GM19467 (cell line): Measurements from ENCODE around the gene GPHA2.

Experiments used
- ATAC-seq: cut with Tn5 transposase; IDR thresholded peaks from one replicate; pipeline ENCODE4 v1.9.1; 2021; ENCODE audit warnings: mild to moderate bottlenecking, moderate library complexity; ENCODE audit not compliant: unreplicated experiment

The GPHA2 gene

DNA sequence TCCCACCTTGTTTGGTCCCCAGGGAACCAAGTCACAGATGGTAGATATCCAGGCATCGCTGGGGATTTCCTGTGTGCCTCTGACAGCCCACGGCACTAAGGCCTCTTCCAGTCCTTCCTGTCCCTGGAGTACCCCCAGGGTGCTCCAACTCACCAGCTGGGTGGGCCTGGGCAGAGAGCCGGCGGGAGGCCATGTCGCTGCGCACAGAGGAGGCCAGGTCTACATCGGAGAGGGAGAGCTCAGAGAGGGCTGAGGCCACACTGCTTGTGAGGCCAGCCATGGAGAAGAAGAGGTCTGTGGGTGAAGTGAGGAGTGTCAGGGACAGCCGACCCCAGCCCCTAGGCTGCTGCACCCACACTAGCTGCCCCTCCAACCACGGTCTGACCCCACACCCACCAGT lies 24.0 kb downstream of the GPHA2 start:
- ATAC-seq = no peak

GRCh38 chr11:64911142-64911541 lies 24.6 kb downstream of the GPHA2 start:
- ATAC-seq = no peak

GRCh38 chr11:64910451-64911093 lies 25.1 kb downstream of the GPHA2 start:
- no peak for ATAC-seq

DNA sequence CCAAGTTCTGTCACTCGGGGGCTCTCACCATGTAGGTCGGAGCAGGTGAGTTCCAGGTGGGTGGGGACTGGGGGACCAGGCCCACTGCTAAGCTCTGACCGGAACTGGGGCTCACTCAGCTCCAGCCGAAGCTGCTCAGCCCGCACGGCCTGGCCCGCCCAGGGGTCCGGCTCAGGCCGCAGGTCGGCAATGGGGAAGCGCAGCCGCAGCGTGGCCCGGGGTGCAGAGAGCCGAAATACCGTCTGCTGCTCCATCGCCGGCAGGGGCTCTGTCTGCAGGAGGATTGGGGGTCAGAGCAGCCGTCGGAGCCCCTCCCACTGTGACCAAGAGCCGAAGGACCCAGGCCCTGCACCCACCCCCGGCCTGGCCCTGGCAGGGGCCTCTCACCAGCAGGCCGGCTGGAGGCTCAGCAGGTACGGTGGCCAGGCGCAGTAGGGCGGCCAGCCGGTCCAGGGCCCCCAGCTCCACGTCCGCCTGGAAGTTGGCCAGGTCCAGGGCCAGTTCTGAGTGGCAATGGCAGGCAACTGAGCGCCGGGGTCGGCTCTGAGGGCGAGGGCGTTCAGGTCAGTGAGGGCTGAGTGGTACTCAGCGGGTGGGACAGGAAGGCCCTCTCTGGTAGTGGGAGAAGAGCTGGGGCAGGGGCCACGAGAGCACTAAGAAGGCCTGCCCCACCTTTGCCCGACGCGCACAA lies 25.9 kb downstream of the GPHA2 start:
- ATAC-seq = no peak

- ATAC-seq = no peak
Observed at GRCh38 chr11:64908766-64909165, 26.9 kb downstream of the GPHA2 start.

- ATAC-seq = no peak
Observed at GRCh38 chr11:64906314-64906635, 29.4 kb downstream of the GPHA2 start.

GRCh38 chr11:64905516-64906313 lies 30.0 kb downstream of the GPHA2 start:
- no peak for ATAC-seq

DNA sequence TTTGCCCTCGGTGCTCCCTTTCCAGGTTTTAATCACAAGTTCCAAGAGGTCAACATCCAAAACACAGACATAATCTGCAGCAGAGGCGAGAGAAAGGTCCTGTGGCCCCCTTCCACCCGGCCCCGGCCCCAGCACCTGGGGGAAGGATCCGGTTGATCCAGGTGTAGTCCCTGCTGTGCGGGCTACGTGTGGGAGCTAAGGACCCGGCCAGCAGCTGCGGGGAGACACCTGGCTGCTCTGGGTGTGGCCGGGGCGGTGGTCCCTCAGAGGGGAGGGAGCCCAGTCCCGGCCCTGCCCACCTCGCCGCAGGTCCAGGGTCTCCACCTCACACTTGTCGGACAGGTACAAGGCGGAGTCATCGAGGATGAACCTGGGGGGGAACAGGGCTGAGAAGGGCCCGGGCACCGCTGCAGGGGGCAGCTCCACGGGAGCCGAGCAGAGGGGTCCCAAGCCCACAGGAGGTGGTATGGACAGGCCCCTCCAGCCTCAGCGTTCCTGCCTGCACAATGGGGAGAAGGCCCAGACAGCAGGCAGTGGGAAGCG lies 32.3 kb downstream of the GPHA2 start:
- no peak for ATAC-seq

DNA sequence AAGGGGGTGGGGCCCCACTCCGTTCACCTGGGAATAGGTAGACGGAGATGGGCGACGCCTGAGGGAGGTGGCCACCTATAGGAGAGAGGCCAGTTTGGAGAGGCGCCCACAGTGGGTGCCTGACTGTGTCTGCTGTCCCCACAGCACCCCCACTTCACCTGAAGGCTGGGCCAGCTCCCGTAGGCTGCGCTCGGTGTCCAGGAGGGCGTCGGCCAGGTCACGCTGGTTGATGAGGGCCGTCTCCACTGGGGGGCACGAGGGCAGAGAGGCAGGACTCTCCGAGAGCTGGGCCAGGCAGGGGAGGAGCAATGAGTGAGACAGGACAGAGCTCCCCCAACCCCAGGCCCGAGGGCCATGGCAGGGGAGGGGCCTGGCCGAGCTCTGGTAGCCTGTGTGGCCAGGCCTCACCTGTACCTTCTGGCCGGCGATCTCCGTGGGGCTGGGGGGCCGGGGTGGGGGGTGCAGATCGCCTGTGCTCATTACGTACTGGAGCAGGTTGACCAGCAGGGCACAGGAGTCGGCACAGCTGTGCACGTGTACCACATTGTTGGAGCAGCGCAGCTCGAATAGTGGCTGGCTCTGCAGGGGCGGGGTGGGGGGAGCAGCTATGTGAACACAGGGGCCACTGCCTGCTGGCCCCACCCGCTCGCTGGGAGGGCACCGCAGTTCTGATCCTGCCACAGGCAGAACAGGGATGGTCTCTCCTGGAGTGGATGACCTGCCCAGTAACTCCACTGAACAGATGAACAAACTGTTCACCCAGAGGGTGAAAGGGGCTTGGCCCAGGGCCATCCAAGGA lies 33.4 kb downstream of the GPHA2 start:
- no peak for ATAC-seq

DNA sequence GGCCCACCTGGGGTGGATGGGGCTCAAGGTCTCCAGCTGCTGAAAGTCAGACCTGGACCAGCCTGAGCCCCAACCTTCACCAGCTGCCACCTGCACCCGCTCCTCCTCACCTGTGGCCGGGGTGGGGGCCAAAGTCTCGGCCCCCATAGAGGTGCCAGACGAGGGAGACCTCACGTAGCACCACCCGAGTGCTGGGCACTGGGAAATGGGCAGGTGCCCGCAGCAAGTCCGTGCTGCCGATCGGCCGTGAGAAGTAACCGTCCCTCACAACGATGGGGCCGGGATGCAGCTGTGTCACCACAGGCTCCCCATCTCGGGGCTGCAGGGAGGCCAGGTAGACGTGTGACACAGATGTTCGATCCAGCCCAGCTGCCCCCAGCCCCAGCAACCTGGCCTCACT lies 34.9 kb downstream of the GPHA2 start:
- no peak for ATAC-seq

DNA sequence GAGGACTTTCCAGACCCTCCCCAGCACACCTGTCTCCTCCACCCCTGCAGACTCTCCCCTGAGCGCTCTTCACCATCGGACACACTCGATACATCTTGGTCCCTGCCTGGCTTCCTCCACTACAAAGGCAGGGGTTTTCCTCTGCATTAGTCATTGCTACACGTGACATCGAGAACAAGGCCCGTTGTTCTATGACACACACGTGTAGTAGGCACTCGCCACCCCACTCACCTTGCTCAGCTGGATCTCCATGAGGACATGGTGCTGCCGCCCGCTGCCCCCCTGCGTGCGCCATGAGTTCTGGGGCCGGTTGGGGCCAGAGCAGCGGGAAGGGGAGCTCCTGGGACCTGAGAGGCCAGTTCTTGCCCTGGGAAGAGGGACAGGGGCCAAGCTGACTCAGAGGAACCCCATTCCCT lies 35.4 kb downstream of the GPHA2 start:
- ATAC-seq = no peak

DNA sequence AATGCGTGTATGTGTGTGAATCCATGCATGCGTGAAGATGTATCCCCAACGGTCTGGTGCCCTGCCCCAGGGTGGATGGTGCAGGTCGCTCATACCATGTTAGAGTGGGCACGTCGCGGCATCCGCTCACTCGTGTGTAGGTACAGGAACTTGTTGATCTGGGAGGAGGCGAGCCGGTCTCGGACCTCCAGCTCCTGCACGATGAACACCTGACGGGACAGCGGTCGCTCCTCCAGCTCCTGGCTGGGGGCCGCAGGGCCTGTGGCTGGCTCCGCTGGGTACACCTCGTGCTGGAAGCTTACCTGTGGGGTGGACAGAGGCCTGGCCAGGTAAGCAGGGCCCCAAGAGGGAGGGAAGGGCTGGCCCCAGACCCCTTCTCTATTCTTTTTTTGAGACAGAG lies 37.2 kb downstream of the GPHA2 start:
- ATAC-seq = no peak

DNA sequence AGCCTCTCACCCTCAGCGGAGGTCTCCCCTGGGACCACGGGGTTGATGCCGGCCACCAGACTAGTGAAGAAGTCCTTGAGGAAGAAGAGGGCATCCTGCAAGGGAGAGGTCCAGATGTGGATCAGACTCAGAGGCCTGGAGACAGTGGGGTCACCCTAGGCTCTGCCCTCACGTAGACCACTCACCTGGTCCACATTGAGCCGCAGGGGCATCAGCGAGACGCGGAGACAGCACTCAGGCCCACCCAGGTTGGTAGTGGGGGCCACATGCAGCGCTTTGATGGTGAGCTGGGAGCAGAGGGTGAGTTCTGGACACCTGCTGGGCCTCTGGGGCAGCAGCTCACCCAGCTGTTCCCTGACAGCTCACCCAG lies 37.6 kb downstream of the GPHA2 start:
- no peak for ATAC-seq

DNA sequence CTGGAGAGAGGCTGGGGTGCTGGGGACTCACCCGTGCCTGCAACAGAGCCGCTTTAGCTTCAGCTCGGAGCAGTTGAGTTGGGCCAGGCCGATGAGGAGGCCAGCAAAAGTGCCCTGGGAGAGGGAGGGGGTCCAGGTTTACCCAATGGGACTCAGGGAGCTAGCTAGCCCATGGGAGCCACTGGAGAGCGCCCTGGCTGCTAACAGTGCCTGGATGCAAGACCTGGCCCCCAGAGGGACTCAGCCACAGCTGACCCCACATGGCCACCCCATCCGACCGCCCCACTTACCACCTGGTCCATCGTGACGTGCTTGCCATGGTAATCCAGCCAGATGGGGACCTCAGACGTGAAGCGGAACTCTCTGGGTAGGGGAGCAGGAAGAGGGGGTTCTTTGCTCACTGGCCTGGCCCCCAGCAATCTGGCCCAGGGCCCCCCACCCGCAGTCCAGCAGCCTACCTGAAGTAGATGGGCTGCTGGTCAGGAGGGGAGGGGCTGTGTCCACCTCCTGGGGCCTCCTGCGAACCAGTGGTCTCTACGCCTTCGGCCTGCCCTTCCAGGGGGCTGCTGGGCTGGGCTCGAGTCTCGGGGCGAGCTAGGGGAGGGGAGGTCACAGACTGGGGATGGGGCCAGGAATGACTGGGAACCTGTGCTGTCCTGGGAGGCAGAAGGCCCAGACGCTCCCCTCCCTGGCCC lies 38.2 kb downstream of the GPHA2 start:
- no peak for ATAC-seq

DNA sequence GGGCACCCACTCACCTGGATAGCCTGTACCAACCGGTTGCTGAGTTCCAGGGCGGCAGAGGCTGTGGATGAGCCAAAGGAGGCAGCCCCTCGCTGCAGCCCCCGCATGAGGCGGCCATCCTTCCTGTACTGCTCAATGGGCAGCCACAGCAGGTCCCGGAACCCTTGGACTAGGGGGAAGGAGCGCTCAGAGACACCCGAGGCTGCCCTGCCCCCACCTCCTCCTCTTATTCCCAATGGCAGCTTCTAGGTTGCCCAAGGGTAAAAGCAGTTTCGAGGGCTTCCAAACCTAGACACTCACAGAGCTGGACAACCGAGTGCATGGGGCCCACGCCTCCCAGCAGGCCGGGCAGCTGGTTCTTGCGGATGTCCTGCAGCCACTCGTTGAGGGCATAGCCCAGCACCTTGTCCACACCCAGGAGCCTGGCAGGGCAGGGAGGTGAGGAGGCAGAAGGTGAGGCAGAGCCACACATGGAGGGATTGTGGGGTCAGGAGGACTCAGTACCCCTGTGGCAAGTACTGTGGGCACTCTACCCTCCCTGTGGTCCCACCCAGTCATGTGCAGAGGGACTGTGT lies 39.2 kb downstream of the GPHA2 start:
- ATAC-seq = no peak

GRCh38 chr11:64894812-64895452 lies 40.8 kb downstream of the GPHA2 start:
- no peak for ATAC-seq

GRCh38 chr11:64894070-64894811 lies 41.5 kb downstream of the GPHA2 start:
- ATAC-seq = peak; percentile 51

DNA sequence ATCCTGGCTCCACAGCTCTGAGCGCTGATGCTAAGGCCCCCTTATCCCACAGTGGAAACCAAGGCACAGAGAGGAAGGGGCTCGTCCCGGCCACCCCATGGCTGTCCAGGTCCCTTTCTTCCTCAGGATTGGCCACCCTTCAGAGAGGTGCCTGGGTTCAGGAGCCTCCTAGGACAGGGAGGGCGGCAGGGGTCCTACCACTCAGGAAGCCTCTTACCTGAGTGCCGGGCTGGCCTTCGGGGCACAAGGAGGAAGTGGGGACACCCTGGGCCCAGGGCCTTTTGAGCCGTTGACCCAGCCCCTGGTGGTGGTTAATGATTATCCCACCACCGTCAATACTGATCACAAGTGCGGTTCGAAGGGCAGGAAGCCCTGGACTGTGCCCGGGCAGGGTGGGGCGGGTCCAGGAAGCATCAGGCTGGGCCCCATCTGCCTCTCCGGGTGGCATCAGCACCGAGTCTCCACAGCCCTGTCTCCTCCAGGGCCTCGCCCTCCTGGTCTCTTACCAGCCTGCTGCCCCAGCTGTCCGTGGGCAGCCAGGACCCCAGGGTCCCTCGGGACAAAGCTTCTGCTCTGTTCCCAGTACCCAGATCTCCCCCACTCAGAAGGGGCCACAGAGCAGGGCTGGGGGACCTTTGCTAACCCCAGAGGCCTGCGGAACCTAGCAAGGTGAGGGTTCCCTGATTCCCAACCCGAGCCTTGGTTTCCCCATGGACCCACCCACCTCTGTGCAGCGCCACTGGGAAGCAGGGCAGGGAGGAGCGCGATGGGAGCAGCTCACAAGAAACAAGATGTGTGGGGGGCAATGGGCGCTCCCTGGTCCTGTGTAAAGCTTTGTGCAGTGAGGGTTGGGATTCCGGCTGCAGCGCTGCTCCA lies 42.3 kb downstream of the GPHA2 start:
- no peak for ATAC-seq
